ENCODE results near the gene RAPGEF4.

The RAPGEF4 gene

GRCh38 chr2:172977270-172978062 is 241.8 kb downstream of the RAPGEF4 start:
- no peak for DNase-seq

- no peak for DNase-seq
Observed at GRCh38 chr2:172978063-172978383, 242.4 kb downstream of the RAPGEF4 start.

- peak; percentile 67 for DNase-seq
Observed at GRCh38 chr2:172985139-172985892, 249.7 kb downstream of the RAPGEF4 start.

- DNase-seq = no peak
Observed at GRCh38 chr2:172986040-172986439, 250.4 kb downstream of the RAPGEF4 start.

GRCh38 chr2:172988728-172989127 is 253.1 kb downstream of the RAPGEF4 start:
- DNase-seq = no peak

- DNase-seq = no peak
Observed at GRCh38 chr2:172991031-172991430, 255.4 kb downstream of the RAPGEF4 start.

- no peak for DNase-seq
Observed at GRCh38 chr2:172993139-172993538, 257.5 kb downstream of the RAPGEF4 start.

GRCh38 chr2:172993931-172994717 is 258.5 kb downstream of the RAPGEF4 start:
- no peak for DNase-seq

GRCh38 chr2:172994864-172995263 is 259.2 kb downstream of the RAPGEF4 start:
- DNase-seq = no peak

- peak; percentile 51 for DNase-seq
Observed at GRCh38 chr2:172995323-172996244, 259.9 kb downstream of the RAPGEF4 start.

GRCh38 chr2:172996387-172996961 is 260.8 kb downstream of the RAPGEF4 start:
- no peak for DNase-seq

GRCh38 chr2:172997031-172997430 is 261.4 kb downstream of the RAPGEF4 start:
- DNase-seq = no peak

- no peak for DNase-seq
Observed at GRCh38 chr2:172998547-172999272, 263.1 kb downstream of the RAPGEF4 start.

GRCh38 chr2:172999641-173000386 is 264.2 kb downstream of the RAPGEF4 start:
- DNase-seq = no peak

GRCh38 chr2:173001664-173002604 is 266.3 kb downstream of the RAPGEF4 start:
- DNase-seq = no peak

- DNase-seq = no peak
Observed at GRCh38 chr2:173002751-173003541, 267.3 kb downstream of the RAPGEF4 start.

- no peak for DNase-seq
Observed at GRCh38 chr2:173008786-173009185, 273.1 kb downstream of the RAPGEF4 start.

GRCh38 chr2:173010233-173010632 is 274.6 kb downstream of the RAPGEF4 start:
- no peak for DNase-seq
